ENCODE results near the gene IFT80. TPM values are rescaled to one million over a fixed set of nuclear protein-coding genes. Genes with fewer than 3 reads are reported as not detected.

Gene IFT80
- total RNA-seq, 2 experiments from 2014 or later: 9.2 to 10.4 TPM

DNA sequence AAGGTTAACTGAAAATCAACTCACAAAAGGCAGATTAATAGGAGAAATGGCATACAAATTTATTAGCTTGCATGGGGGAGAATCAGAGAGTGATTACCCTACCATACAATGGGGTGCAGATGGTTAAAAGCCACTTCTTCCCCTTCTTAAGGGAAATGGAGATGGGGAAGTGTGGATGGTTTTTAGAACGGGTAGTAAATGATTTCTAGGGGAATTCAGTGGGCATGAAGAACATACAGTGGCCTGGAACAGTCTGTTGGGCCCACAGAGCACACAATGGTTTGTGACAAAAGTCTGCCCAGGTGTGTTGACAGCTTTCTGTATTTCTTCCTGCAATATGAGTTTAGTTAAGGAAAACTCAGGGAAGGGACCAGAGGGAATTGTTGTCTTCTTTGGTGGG lies 112.8 kb downstream of the IFT80 start:
- intact Hi-C loops (cut with micrococcal nuclease): no loop called here
- TF ChIP-seq, protein P1, sequence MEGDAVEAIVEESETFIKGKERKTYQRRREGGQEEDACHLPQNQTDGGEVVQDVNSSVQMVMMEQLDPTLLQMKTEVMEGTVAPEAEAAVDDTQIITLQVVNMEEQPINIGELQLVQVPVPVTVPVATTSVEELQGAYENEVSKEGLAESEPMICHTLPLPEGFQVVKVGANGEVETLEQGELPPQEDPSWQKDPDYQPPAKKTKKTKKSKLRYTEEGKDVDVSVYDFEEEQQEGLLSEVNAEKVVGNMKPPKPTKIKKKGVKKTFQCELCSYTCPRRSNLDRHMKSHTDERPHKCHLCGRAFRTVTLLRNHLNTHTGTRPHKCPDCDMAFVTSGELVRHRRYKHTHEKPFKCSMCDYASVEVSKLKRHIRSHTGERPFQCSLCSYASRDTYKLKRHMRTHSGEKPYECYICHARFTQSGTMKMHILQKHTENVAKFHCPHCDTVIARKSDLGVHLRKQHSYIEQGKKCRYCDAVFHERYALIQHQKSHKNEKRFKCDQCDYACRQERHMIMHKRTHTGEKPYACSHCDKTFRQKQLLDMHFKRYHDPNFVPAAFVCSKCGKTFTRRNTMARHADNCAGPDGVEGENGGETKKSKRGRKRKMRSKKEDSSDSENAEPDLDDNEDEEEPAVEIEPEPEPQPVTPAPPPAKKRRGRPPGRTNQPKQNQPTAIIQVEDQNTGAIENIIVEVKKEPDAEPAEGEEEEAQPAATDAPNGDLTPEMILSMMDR (IDR thresholded peaks at IDR 0.05): no peak
- ATAC-seq (no peak), DNase-seq (no peak)
- Mint-ChIP-seq H3K27me3 (no peaks in the 10 kb centered on the region), H3K4me1 (ENCODE audit: low read depth) (no peaks in the 10 kb centered on the region), H3K9me3 (no peaks in the 10 kb centered on the region), H3K36me3 (ENCODE audit: low read depth) (peaks cover 4% of the 10 kb centered on the region), H3K4me3 (no peak overlapping the region), H3K27ac (no peak overlapping the region)
- POLR2A ChIA-PET: no interaction called here
- CTCF ChIA-PET: no interaction called here

DNA sequence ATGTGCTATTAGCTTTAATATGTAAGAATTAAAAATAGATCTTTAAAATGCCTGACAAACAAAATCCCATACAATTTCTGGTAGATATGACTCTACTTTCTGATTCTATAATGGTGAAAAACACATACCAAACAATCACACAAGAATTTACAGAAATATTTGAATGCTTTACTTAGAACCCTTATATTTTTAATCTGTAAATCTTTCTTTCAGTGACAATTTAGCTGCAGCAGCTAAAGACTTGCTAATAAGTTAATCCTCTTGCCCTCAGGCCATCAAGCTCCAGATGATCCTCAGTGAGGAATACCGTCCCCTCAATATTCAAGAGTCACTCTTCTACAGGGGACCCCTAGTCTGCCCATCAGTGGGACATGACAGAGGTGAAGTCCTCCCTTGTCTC lies 118.2 kb downstream of the IFT80 start:
- ChIA-PET CTCF (no interaction called here), POLR2A (no interaction called here)
- no peak overlapping the region for H3K27ac Mint-ChIP-seq
- no peaks in the 10 kb centered on the region for H3K9me3 Mint-ChIP-seq
- TF ChIP-seq, protein P1 (IDR thresholded peaks at IDR 0.05): no peak
- no peaks in the 10 kb centered on the region for H3K4me1 Mint-ChIP-seq (ENCODE audit: low read depth)
- no peak for DNase-seq
- H3K36me3 Mint-ChIP-seq (ENCODE audit: low read depth): peaks cover 12% of the 10 kb centered on the region
- ATAC-seq: no peak
- H3K4me3 Mint-ChIP-seq: no peak overlapping the region
- no peaks in the 10 kb centered on the region for H3K27me3 Mint-ChIP-seq
- intact Hi-C loops (cut with micrococcal nuclease): no loop called here

DNA sequence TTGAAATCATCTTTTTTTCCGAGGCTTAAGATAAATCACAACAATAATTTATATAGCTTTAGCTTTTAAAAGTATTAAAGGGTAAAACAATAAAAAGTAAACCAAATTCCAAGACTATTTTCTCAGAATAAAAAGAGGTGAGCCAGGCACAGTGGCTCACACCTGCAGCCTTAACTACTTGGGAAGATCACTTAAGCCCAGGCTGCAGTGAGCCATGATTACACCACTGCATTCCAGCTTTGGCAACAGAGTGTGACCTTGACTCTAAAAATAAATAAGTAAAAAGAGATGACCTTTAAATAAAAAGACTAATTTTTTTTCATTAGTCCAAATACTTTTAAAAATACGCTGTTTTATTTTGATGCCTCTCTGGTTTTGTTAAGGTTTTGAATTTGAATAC lies 119.4 kb downstream of the IFT80 start:
- TF ChIP-seq, protein P1 (IDR thresholded peaks at IDR 0.05): no peak
- ChIA-PET POLR2A (no interaction called here), CTCF (interaction anchor here (1.3 kb wide), 1 partner anchor 12 kb away, joined by 3 read pairs; no protein-coding TSS in a partner anchor)

DNA sequence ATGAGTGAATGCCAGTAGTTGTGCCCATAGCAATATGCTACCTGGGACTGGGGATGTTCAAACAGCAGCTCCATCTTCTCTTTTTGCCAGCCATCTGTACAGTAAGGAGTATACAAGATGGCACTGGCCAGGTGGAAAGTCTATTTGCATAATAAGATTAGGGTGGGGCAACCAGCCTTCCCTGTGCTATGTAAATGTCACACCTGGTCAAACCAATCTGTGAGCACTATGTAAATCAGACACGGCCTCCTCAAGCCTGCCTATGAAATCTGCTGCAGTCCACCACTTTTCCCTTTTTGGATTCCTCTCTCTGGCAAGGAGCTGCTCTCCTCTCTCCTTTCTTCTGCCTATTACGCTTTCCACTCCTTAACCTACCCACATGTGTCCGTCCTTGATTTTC lies 120.8 kb downstream of the IFT80 start:
- DNase-seq: no peak
- TF ChIP-seq, protein P1 (IDR thresholded peaks at IDR 0.05): no peak
- no peaks in the 10 kb centered on the region for H3K27me3 Mint-ChIP-seq
- H3K9me3 Mint-ChIP-seq: no peaks in the 10 kb centered on the region
- peaks cover 12% of the 10 kb centered on the region for H3K36me3 Mint-ChIP-seq (ENCODE audit: low read depth)
- no peak for ATAC-seq
- ChIA-PET CTCF (interaction anchor here (0.8 to 1.5 kb wide), 2 partner anchors 10 to 13 kb away, joined by 3 read pairs; no protein-coding TSS in a partner anchor), POLR2A (no interaction called here)
- H3K4me1 Mint-ChIP-seq (ENCODE audit: low read depth): no peaks in the 10 kb centered on the region
- no peak overlapping the region for H3K27ac Mint-ChIP-seq
- H3K4me3 Mint-ChIP-seq: no peak overlapping the region
- intact Hi-C loops (cut with micrococcal nuclease): no loop called here

More for the DNA sequence above, 119.4 kb downstream of the IFT80 start:
- Mint-ChIP-seq H3K27me3 (no peaks in the 10 kb centered on the region), H3K4me1 (ENCODE audit: low read depth) (no peaks in the 10 kb centered on the region), H3K27ac (no peak overlapping the region), H3K9me3 (no peaks in the 10 kb centered on the region), H3K36me3 (ENCODE audit: low read depth) (peaks cover 12% of the 10 kb centered on the region), H3K4me3 (no peak overlapping the region)
- ATAC-seq (no peak), DNase-seq (no peak)
- intact Hi-C loops (cut with micrococcal nuclease): no loop called here

DNA sequence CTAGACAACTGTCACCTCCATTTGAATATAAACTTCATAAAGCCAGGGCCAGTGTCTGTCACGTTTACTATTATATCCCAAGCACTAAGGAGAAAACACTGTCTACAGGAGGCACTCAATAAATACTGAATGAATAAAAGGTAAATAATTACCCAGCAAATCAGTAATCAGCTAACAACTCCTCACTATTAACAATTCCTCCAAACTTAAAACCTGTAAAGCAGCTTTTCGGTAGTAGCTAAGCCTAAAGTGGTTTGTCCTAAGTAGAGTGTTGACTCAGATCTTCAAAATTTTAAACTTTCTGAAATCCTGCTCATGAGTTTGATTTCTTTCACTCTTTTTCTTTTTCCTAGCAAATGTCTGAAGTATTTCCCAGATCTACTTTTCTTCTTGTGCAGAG lies 133.9 kb downstream of the IFT80 start:
- ChIA-PET POLR2A (no interaction called here), CTCF (interaction anchor here (0.8 kb wide), 1 partner anchor 232 kb away, joined by 3 read pairs; no protein-coding TSS in a partner anchor)
- no peak for ATAC-seq
- intact Hi-C loops (cut with micrococcal nuclease): no loop called here
- no peak for DNase-seq
- Mint-ChIP-seq H3K27me3 (no peaks in the 10 kb centered on the region), H3K9me3 (no peaks in the 10 kb centered on the region), H3K27ac (no peak overlapping the region), H3K36me3 (ENCODE audit: low read depth) (peaks cover 7% of the 10 kb centered on the region), H3K4me1 (ENCODE audit: low read depth) (no peaks in the 10 kb centered on the region), H3K4me3 (no peak overlapping the region)
- TF ChIP-seq, protein P1 (IDR thresholded peaks at IDR 0.05): no peak

All from activated CD8-positive, alpha-beta T cell treated with anti-CD3 and anti-CD28 coated beads for 36 hours (primary cell).